Esophagus muscularis mucosa (tissue), 4 donors: ENCODE results near the gene TMPRSS2. TPM values are rescaled to one million over a fixed set of nuclear protein-coding genes. Genes with fewer than 3 reads are reported as not detected.

ENCODE experiments used
- DNase-seq: peaks from one replicate; pipeline ENCODE4 v3.0.0-alpha.2; 2017; ENCODE audit errors: extremely low spot score
- H3K27ac ChIP-seq, 4 donors: fragments of 200-600 bp; sonication (generic); replicated peaks in 1 of 4; 1 replicate in 3 of 4; 2 replicates in 1 of 4; pipeline ENCODE4 v1.5.1; 2016 to 2019; ENCODE audit warnings: mild to moderate bottlenecking in 1 of 4
- H3K27me3 ChIP-seq, 4 donors: fragments of 200-600 bp; sonication (generic); one replicate each; pipeline versions ENCODE4 v1.5.1 to v1.6.0; 2016 to 2019
- H3K36me3 ChIP-seq, 4 donors: fragments of 200-600 bp; sonication (generic); one replicate each; pipeline ENCODE4 v1.5.1; 2016 to 2019
- H3K4me1 ChIP-seq, 4 donors: fragments of 200-600 bp; sonication (generic); one replicate each; pipeline ENCODE4 v1.5.1; 2016 to 2019
- H3K4me3 ChIP-seq, 4 donors: fragments of 200-600 bp; sonication (generic); 1 replicate in 2 of 4; 2 replicates in 2 of 4; pipeline ENCODE4 v1.5.1; 2016 to 2019; ENCODE audit warnings: mild to moderate bottlenecking in 4 of 4, moderate library complexity in 1 of 4
- H3K9me3 ChIP-seq, 4 donors: fragments of 200-600 bp; sonication (generic); 1 replicate in 3 of 4; 2 replicates in 1 of 4; pipeline ENCODE4 v1.5.1; 2016 to 2019
- CTCF ChIP-seq, 3 experiments: fragments of 200-600 bp in 2 of 3; fragments of 450-650 bp in 1 of 3; sonication (generic) in 2 of 3; IDR thresholded peaks; one replicate each; pipeline ENCODE4 v1.5.1; 2017 to 2019; ENCODE audit warnings: antibody characterized with exemption in 3 of 3, mild to moderate bottlenecking in 2 of 3, moderate library complexity in 1 of 3
- EP300 ChIP-seq: sonication (generic); formaldehyde crosslinking; IDR thresholded peaks from one replicate; pipeline ENCODE4 v1.6.1; 2017; ENCODE audit warnings: antibody characterized with exemption
- POLR2A ChIP-seq: fragments of 450-650 bp; IDR thresholded peaks from one replicate; pipeline ENCODE4 v1.6.1; 2017; ENCODE audit warnings: antibody characterized with exemption, moderate library complexity, mild to moderate bottlenecking, low read depth
- POLR2AphosphoS5 ChIP-seq, 2 donors: sonication (generic); formaldehyde crosslinking; IDR thresholded peaks; one replicate each; pipeline ENCODE4 v1.6.1; 2017; ENCODE audit warnings: antibody characterized with exemption in 2 of 2
- WGBS: methylation state at CpG from one replicate; pipeline ENCODE4 v1.1.5; 2018; 5-methylcytosine and 5-hydroxymethylcytosine counted together
- intact Hi-C: fragments of 100-400 bp; cut with DNase I; formaldehyde crosslinking; loops from one replicate; pipeline ENCODE4 v1.15.1; 2023
- total RNA-seq, 4 donors: library from RNA; depleted of rRNA; stranded (reverse); fragments of >200 nt; gene quantifications; one replicate each; pipeline versions ENCODE4 v1.1.0 to v1.2.1, GENCODE V29; 2016

Gene TMPRSS2
- total RNA-seq, 4 donors from 2014 or later = 0.13 to 0.86 (median 0.42) TPM; not detected in 1

GRCh38 chr21:41504030-41504429 lies 3.9 kb downstream of the TMPRSS2 start:
- no peak for DNase-seq
- no peaks in the 10 kb centered on the region for H3K36me3 ChIP-seq
- no peak overlapping the region for H3K4me3 ChIP-seq
- WGBS = 59% methylated on average over 5 of the region's 5 CpGs
- no peak for TF ChIP-seq POLR2A
- no peak for TF ChIP-seq POLR2AphosphoS5 (IDR thresholded peaks at IDR 0.05)
- TF ChIP-seq EP300 = no peak
- no peak for TF ChIP-seq CTCF (IDR thresholded peaks at IDR 0.05)
- peaks cover 0 to 71% (median 25%) of the 10 kb centered on the region in 4 donors for H3K27me3 ChIP-seq
- peaks cover 10 to 24% (median 21%) of the 10 kb centered on the region in 4 donors for H3K4me1 ChIP-seq
- no peaks in the 10 kb centered on the region for H3K9me3 ChIP-seq
- intact Hi-C loops = no loop called here
- no peak overlapping the region for H3K27ac ChIP-seq

- H3K4me1 ChIP-seq = peaks cover 10 to 20% (median 16%) of the 10 kb centered on the region in 4 donors
- H3K27ac ChIP-seq = no peak overlapping the region
- DNase-seq = no peak
- intact Hi-C loops = no loop called here
- peaks cover 0 to 64% (median 18%) of the 10 kb centered on the region in 4 donors for H3K27me3 ChIP-seq
- H3K4me3 ChIP-seq = no peak overlapping the region
- H3K9me3 ChIP-seq = no peaks in the 10 kb centered on the region
- no peak for TF ChIP-seq CTCF (IDR thresholded peaks at IDR 0.05)
- no peak for TF ChIP-seq EP300
- TF ChIP-seq POLR2A = no peak
- TF ChIP-seq POLR2AphosphoS5 (IDR thresholded peaks at IDR 0.05) = no peak
- WGBS = 93% methylated on average over 4 of the region's 4 CpGs
- H3K36me3 ChIP-seq = no peaks in the 10 kb centered on the region
These were observed 4.6 kb downstream of the TMPRSS2 start for GRCh38 chr21:41503331-41503730.

- no peak overlapping the region for H3K27ac ChIP-seq
- no peaks in the 10 kb centered on the region for H3K36me3 ChIP-seq
- TF ChIP-seq EP300 = no peak
- TF ChIP-seq CTCF (IDR thresholded peaks at IDR 0.05) = no peak
- no peak for TF ChIP-seq POLR2A
- TF ChIP-seq POLR2AphosphoS5 (IDR thresholded peaks at IDR 0.05) = no peak
- H3K4me3 ChIP-seq = no peak overlapping the region
- DNase-seq = no peak
- H3K4me1 ChIP-seq = peaks cover 0 to 6% (median 2%) of the 10 kb centered on the region in 4 donors
- no peaks in the 10 kb centered on the region for H3K9me3 ChIP-seq
- peaks cover 0 to 49% (median 8%) of the 10 kb centered on the region in 4 donors for H3K27me3 ChIP-seq
- 67% methylated on average over 6 of the region's 7 CpGs for WGBS
- intact Hi-C loops = no loop called here
These were observed 6.0 kb downstream of the TMPRSS2 start for GRCh38 chr21:41501919-41502318.

- Histone ChIP-seq H3K27me3 (peaks cover 0 to 40% (median 1%) of the 10 kb centered on the region in 4 donors), H3K36me3 (no peaks in the 10 kb centered on the region), H3K9me3 (no peaks in the 10 kb centered on the region), H3K27ac (no peak overlapping the region), H3K4me3 (no peak overlapping the region), H3K4me1 (no peaks in the 10 kb centered on the region)
- TF ChIP-seq EP300 (no peak), POLR2A (no peak), POLR2AphosphoS5 (IDR thresholded peaks at IDR 0.05) (no peak), CTCF (IDR thresholded peaks at IDR 0.05) (no peak)
- no peak for DNase-seq
- 63% methylated on average over 9 of the region's 9 CpGs for WGBS
- intact Hi-C loops = no loop called here
These were observed 7.0 kb downstream of the TMPRSS2 start for GRCh38 chr21:41500931-41501381.

GRCh38 chr21:41500363-41500762 lies 7.6 kb downstream of the TMPRSS2 start:
- Histone ChIP-seq H3K36me3 (no peaks in the 10 kb centered on the region), H3K9me3 (no peaks in the 10 kb centered on the region), H3K27ac (no peak overlapping the region), H3K27me3 (peaks cover 0 to 34% (median 1%) of the 10 kb centered on the region in 4 donors), H3K4me3 (no peak overlapping the region), H3K4me1 (no peaks in the 10 kb centered on the region)
- intact Hi-C loops = no loop called here
- TF ChIP-seq POLR2AphosphoS5 (IDR thresholded peaks at IDR 0.05) (no peak), EP300 (no peak), CTCF (IDR thresholded peaks at IDR 0.05) (no peak), POLR2A (no peak)
- no peak for DNase-seq
- 88% methylated on average over 6 of the region's 6 CpGs for WGBS
